Measurements from ENCODE around the gene MDN1.

MDN1 gene

DNA sequence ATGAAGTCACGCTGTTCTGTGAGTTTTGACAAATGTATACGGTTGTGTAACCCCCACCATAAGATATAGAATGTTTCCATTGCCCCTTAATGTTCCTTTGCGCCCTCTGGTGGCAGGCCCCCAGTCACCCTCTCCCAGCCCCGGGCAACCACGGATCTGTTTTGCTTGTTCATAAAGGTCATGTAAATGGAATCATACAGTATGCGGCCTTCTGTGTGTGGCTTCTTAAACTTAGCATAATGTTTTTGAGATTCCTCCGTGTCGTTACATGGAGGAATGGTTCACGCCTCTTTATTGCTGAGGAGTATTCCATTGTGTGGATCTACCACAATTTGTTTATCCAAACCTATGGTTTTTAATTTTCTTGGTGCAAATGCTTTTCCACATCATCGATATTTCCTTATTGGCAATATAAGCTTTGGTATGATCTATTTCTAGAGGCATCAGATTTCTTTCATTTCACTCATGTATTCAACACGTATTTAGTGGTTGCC is 209.4 kb downstream of the MDN1 start:
- Mint-ChIP-seq H3K4me1 (no peaks in the 10 kb centered on the region), H3K36me3 (no peaks in the 10 kb centered on the region), H3K27ac (no peak overlapping the region), H3K4me3 (no peak overlapping the region), H3K9me3 (no peaks in the 10 kb centered on the region)
- peak; percentile 88 for ATAC-seq
- DNase-seq (ENCODE audit: low spot score in 2 of 2) = peak; percentile 67 to 87

DNA sequence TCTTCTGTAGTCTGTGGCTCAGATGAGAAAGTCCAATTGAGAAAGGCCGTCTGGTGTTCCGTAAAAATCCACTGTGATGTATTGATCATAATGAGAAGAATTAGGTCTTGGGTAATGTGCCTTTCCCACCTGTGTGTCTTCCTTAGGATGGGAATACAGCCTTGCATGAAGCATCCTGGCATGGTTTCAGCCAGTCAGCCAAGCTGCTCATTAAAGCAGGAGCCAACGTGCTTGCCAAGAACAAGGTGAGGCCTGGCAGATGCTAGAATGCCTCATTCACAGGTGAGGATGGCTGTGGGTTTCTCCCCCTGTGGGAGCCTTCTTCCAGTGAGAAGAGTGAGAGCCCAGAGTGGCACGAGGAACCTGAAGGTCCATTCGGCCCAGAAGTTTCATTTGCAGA is 213.7 kb downstream of the MDN1 start:
- Mint-ChIP-seq H3K4me3 (no peak overlapping the region), H3K27ac (no peak overlapping the region), H3K36me3 (no peaks in the 10 kb centered on the region), H3K9me3 (no peaks in the 10 kb centered on the region), H3K4me1 (no peaks in the 10 kb centered on the region)
- no peak for ATAC-seq
- DNase-seq (ENCODE audit: low spot score in 2 of 2) = no peak

DNA sequence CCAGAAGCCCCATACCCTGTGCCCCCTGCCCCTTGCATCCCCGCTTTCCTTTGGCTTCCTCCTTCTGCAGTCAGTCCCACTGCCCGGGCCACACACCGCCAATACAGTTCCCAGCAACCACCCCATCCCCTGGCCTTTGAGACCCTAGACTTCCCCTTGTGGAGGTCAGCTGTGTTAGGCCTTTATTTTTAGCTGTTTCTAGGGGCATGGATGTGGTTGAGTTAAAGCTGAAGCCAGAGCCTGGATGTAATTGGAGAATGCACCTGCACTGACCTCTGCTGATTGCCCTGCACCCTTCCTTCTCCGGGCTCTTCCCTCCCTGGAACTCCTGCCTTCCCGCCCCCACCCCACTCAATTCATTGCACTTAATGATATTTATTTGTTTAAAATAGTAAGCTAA is 214.9 kb downstream of the MDN1 start:
- no peak for ATAC-seq

DNA sequence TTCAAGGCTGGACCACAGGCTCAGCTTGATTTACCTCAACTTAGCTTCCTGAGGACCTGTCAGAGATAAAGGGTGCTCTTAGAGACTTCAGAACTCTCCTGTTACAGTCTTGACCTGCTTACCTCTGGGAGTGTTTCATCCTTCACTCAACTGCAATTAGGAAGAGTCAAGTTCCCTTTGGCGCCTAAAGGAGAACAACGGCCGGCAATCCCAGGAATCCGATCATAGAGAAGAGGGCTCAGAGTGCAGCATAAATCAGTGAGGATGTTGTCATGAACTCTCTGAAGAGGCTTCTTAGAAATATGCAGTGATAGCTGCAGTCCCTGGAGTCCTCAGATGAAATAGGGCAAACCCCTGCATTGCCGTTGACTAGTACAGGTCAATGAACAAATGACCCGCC is 217.4 kb downstream of the MDN1 start:
- Mint-ChIP-seq H3K4me3 (no peak overlapping the region), H3K27ac (no peak overlapping the region), H3K36me3 (no peaks in the 10 kb centered on the region), H3K4me1 (peaks cover 6% of the 10 kb centered on the region), H3K9me3 (no peaks in the 10 kb centered on the region)
- DNase-seq (ENCODE audit: low spot score in 2 of 2) (no peak), ATAC-seq (no peak)

More for the DNA sequence above, 214.9 kb downstream of the MDN1 start:
- no peaks in the 10 kb centered on the region for H3K9me3 Mint-ChIP-seq
- H3K4me3 Mint-ChIP-seq = no peak overlapping the region
- no peak for DNase-seq (ENCODE audit: low spot score in 2 of 2)
- no peaks in the 10 kb centered on the region for H3K36me3 Mint-ChIP-seq
- H3K4me1 Mint-ChIP-seq = no peaks in the 10 kb centered on the region
- H3K27ac Mint-ChIP-seq = no peak overlapping the region

- Mint-ChIP-seq H3K4me3 (no peak overlapping the region), H3K4me1 (peaks cover 19% of the 10 kb centered on the region), H3K9me3 (no peaks in the 10 kb centered on the region), H3K27ac (no peak overlapping the region), H3K36me3 (no peaks in the 10 kb centered on the region)
- no peak for ATAC-seq
- no peak for DNase-seq (ENCODE audit: low spot score in 2 of 2)
Observed at GRCh38 chr6:89599727-89600126, 219.9 kb downstream of the MDN1 start.

- Mint-ChIP-seq H3K4me1 (peaks cover 19% of the 10 kb centered on the region), H3K9me3 (no peaks in the 10 kb centered on the region), H3K36me3 (no peaks in the 10 kb centered on the region), H3K4me3 (no peak overlapping the region), H3K27ac (peak overlapping the region; percentile 27)
- ATAC-seq (no peak), DNase-seq (ENCODE audit: low spot score in 2 of 2) (no peak)
Observed at GRCh38 chr6:89597988-89598387, 221.6 kb downstream of the MDN1 start.

- no peak for ATAC-seq
Observed at GRCh38 chr6:89597372-89597771, 222.2 kb downstream of the MDN1 start.

GRCh38 chr6:89596484-89596883 is 223.1 kb downstream of the MDN1 start:
- ATAC-seq (peak; percentile 62), DNase-seq (ENCODE audit: low spot score in 2 of 2) (no peak)
- peak overlapping the region; percentile 83 for H3K27ac Mint-ChIP-seq
- H3K9me3 Mint-ChIP-seq = no peaks in the 10 kb centered on the region
- H3K36me3 Mint-ChIP-seq = no peaks in the 10 kb centered on the region
- peaks cover 19% of the 10 kb centered on the region for H3K4me1 Mint-ChIP-seq
- peak overlapping the region; percentile 2 for H3K4me3 Mint-ChIP-seq

More at GRCh38 chr6:89597372-89597771, 222.2 kb downstream of the MDN1 start:
- no peak overlapping the region for H3K27ac Mint-ChIP-seq
- no peaks in the 10 kb centered on the region for H3K9me3 Mint-ChIP-seq
- no peaks in the 10 kb centered on the region for H3K36me3 Mint-ChIP-seq
- H3K4me1 Mint-ChIP-seq = peaks cover 19% of the 10 kb centered on the region
- DNase-seq (ENCODE audit: low spot score in 2 of 2) = no peak
- no peak overlapping the region for H3K4me3 Mint-ChIP-seq

- Mint-ChIP-seq H3K4me1 (peaks cover 19% of the 10 kb centered on the region), H3K27ac (peak overlapping the region; percentile 83), H3K36me3 (no peaks in the 10 kb centered on the region), H3K4me3 (peak overlapping the region; percentile 2), H3K9me3 (no peaks in the 10 kb centered on the region)
- ATAC-seq (peak; percentile 83), DNase-seq (ENCODE audit: low spot score in 2 of 2) (no peak)
Observed at GRCh38 chr6:89596056-89596455, 223.5 kb downstream of the MDN1 start.

Data from stimulated activated effector memory CD8-positive, alpha-beta T cell treated with anti-CD3 and anti-CD28 coated beads, Interleukin-12 subunit alpha, Interleukin-12 subunit beta, amount 100 ng/mL, for 72 hours (primary cell).